ENCODE results near the gene GREB1L. TPM values are rescaled to one million over a fixed set of nuclear protein-coding genes. Genes with fewer than 3 reads are reported as not detected.

GREB1L gene
- total and polyA plus RNA-seq, 10 of the 15 experiments (the other 5 are each of a cell fraction or from before 2014, with no cell fraction given) = under 0.01 to 0.11 (median 0.03) TPM; not detected in 1

- TF ChIP-seq ELK1 (IDR thresholded peaks at IDR 0.05; ENCODE audit: low read depth, low read length) = no peak
Observed at GRCh38 chr18:21255211-21255610, 13.2 kb downstream of the GREB1L start (continued).

- H3K9ac ChIP-seq (ENCODE audit: control insufficient read depth, insufficient read depth, low read length) = no peak overlapping the region
- ChIA-PET POLR2A (no interaction called here), CTCF (no interaction called here), RAD21 (ENCODE audit: unreplicated experiment) (no interaction called here), SMC1A (ENCODE audit: uncharacterized antibody, unreplicated experiment) (no interaction called here)
- no peak overlapping the region for H2AFZ ChIP-seq (ENCODE audit: control insufficient read depth, low read depth, low read length)
- peaks cover 0 to 2% of the 10 kb centered on the region in 2 experiments; a peak in 1 of 4 replicates for H3K27me3 ChIP-seq (replicated peaks in 1 of 2; ENCODE audit: control insufficient read depth in 2 of 2, insufficient read depth in 2 of 2, low read length in 1 of 2)
- intact Hi-C loops (cut with micrococcal nuclease; ENCODE audit: unreplicated experiment) (no loop called here), in situ Hi-C loops (cut with MboI) (no loop called here)
- no peaks in the 10 kb centered on the region for H4K20me1 ChIP-seq (ENCODE audit: control insufficient read depth, insufficient read depth)
- DNase-seq (ENCODE audit: low read depth, low spot score) = no peak
- no peaks in the 10 kb centered on the region for H3K4me1 ChIP-seq (ENCODE audit: control insufficient read depth, insufficient read depth, low read length)
- H3K79me2 ChIP-seq (ENCODE audit: control insufficient read depth, insufficient read depth, low read length) = no peaks in the 10 kb centered on the region
- no peaks in the 10 kb centered on the region for H3K36me3 ChIP-seq (ENCODE audit: control insufficient read depth in 2 of 2, insufficient read depth in 2 of 2, low read length in 1 of 2)
- no peak for ATAC-seq
- no TSS peak for BruUV-seq (replicated peaks)
- H3K4me2 ChIP-seq (ENCODE audit: control insufficient read depth, insufficient read depth) = no peak overlapping the region
- H3K4me3 ChIP-seq = no peak overlapping the region
- no peak for FAIRE-seq
- no peak overlapping the region for H3K27ac ChIP-seq (ENCODE audit: control insufficient read depth, insufficient read depth)
- H3K9me3 ChIP-seq (replicated peaks; ENCODE audit: control insufficient read depth, insufficient read depth, low read length) = no peaks in the 10 kb centered on the region
- no peak for TF ChIP-seq ZNF384 (IDR thresholded peaks at IDR 0.05; ENCODE audit: borderline replicate concordance, low read depth, low read length)
- no peak for TF ChIP-seq HDGF (IDR thresholded peaks at IDR 0.05)
- TF ChIP-seq HDAC6 (IDR thresholded peaks at IDR 0.05; ENCODE audit: unreplicated experiment) = no peak
- TF ChIP-seq EED (IDR thresholded peaks at IDR 0.05; ENCODE audit: low read depth) = no peak
- no peak for TF ChIP-seq POU2F2 (IDR thresholded peaks at IDR 0.05; ENCODE audit: borderline replicate concordance, low read depth, low read length)
- TF ChIP-seq, protein P1, sequence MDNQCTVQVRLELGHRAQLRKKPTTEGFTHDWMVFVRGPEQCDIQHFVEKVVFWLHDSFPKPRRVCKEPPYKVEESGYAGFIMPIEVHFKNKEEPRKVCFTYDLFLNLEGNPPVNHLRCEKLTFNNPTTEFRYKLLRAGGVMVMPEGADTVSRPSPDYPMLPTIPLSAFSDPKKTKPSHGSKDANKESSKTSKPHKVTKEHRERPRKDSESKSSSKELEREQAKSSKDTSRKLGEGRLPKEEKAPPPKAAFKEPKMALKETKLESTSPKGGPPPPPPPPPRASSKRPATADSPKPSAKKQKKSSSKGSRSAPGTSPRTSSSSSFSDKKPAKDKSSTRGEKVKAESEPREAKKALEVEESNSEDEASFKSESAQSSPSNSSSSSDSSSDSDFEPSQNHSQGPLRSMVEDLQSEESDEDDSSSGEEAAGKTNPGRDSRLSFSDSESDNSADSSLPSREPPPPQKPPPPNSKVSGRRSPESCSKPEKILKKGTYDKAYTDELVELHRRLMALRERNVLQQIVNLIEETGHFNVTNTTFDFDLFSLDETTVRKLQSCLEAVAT (IDR thresholded peaks at IDR 0.05) = no peak
- no peak for TF ChIP-seq SUPT20H (IDR thresholded peaks at IDR 0.05; ENCODE audit: borderline replicate concordance, control insufficient read depth, low read depth, low read length)
- TF ChIP-seq ZBED1 (IDR thresholded peaks at IDR 0.05; ENCODE audit: borderline replicate concordance) = no peak
- no peak for TF ChIP-seq BACH1 (IDR thresholded peaks at IDR 0.05; ENCODE audit: borderline replicate concordance)
- TF ChIP-seq, protein P2, sequence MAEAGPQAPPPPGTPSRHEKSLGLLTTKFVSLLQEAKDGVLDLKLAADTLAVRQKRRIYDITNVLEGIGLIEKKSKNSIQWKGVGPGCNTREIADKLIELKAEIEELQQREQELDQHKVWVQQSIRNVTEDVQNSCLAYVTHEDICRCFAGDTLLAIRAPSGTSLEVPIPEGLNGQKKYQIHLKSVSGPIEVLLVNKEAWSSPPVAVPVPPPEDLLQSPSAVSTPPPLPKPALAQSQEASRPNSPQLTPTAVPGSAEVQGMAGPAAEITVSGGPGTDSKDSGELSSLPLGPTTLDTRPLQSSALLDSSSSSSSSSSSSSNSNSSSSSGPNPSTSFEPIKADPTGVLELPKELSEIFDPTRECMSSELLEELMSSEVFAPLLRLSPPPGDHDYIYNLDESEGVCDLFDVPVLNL (IDR thresholded peaks at IDR 0.05; ENCODE audit: low read depth, low read length) = no peak
- TF ChIP-seq PML (IDR thresholded peaks at IDR 0.05; ENCODE audit: low read length) = no peak
- TF ChIP-seq, protein P3, sequence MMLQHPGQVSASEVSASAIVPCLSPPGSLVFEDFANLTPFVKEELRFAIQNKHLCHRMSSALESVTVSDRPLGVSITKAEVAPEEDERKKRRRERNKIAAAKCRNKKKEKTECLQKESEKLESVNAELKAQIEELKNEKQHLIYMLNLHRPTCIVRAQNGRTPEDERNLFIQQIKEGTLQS (IDR thresholded peaks at IDR 0.05; ENCODE audit: borderline replicate concordance, extremely low read depth, low read depth, low read length) = no peak
- TF ChIP-seq, protein P4, sequence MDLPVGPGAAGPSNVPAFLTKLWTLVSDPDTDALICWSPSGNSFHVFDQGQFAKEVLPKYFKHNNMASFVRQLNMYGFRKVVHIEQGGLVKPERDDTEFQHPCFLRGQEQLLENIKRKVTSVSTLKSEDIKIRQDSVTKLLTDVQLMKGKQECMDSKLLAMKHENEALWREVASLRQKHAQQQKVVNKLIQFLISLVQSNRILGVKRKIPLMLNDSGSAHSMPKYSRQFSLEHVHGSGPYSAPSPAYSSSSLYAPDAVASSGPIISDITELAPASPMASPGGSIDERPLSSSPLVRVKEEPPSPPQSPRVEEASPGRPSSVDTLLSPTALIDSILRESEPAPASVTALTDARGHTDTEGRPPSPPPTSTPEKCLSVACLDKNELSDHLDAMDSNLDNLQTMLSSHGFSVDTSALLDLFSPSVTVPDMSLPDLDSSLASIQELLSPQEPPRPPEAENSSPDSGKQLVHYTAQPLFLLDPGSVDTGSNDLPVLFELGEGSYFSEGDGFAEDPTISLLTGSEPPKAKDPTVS (IDR thresholded peaks at IDR 0.05; ENCODE audit: low read depth, low read length) = no peak
Observed at GRCh38 chr18:21257386-21257785, 15.4 kb downstream of the GREB1L start.

Measured in GM12878 (cell line).